Measurements from ENCODE around the gene PIAS1. TPM values are rescaled to one million over a fixed set of nuclear protein-coding genes. Genes with fewer than 3 reads are reported as not detected.
"Not testable (repeated sequence)": the region's sequence is repeated elsewhere in the genome, so short reads cannot be mapped to it uniquely, and the experiment has no call there.

The PIAS1 gene
- total RNA-seq, 1 donor = 39.0 TPM

- no peak for TF ChIP-seq CTCF (IDR thresholded peaks at IDR 0.05; ENCODE audit: insufficient read depth, low read length)
- no peak overlapping the region for H3K4me3 ChIP-seq (ENCODE audit: low read depth, low read length)
- no peak for DNase-seq (ENCODE audit: low read depth)
These were observed 170.0 kb downstream of the PIAS1 start for GRCh38 chr15:68224108-68224507.

GRCh38 chr15:68224546-68225250 lies 170.6 kb downstream of the PIAS1 start:
- no peak overlapping the region for H3K4me3 ChIP-seq (ENCODE audit: low read depth, low read length)
- DNase-seq (ENCODE audit: low read depth) = no peak
- no peak for TF ChIP-seq CTCF (IDR thresholded peaks at IDR 0.05; ENCODE audit: insufficient read depth, low read length)

- DNase-seq (ENCODE audit: low read depth); H3K4me3 ChIP-seq (ENCODE audit: low read depth, low read length): not testable (repeated sequence)
These were observed 171.3 kb downstream of the PIAS1 start for GRCh38 chr15:68225442-68225841.

- H3K4me3 ChIP-seq (ENCODE audit: low read depth, low read length) = peak overlapping the region; percentile 80
- no peak for TF ChIP-seq CTCF (IDR thresholded peaks at IDR 0.05; ENCODE audit: insufficient read depth, low read length)
- DNase-seq (ENCODE audit: low read depth) = no peak
These were observed 173.6 kb downstream of the PIAS1 start for GRCh38 chr15:68227643-68228142.

GRCh38 chr15:68228143-68228970 lies 174.2 kb downstream of the PIAS1 start:
- no peak for TF ChIP-seq CTCF (IDR thresholded peaks at IDR 0.05; ENCODE audit: insufficient read depth, low read length)
- H3K4me3 ChIP-seq (ENCODE audit: low read depth, low read length) = peak overlapping the region; percentile 80
- DNase-seq (ENCODE audit: low read depth) = peak; percentile 12

- no peak for TF ChIP-seq CTCF (IDR thresholded peaks at IDR 0.05; ENCODE audit: insufficient read depth, low read length)
- no peak for DNase-seq (ENCODE audit: low read depth)
- H3K4me3 ChIP-seq (ENCODE audit: low read depth, low read length) = peak overlapping the region; percentile 80
These were observed 174.9 kb downstream of the PIAS1 start for GRCh38 chr15:68228971-68229385.

Measured in fibroblast of the aortic adventitia (primary cell).